Endothelial cell (in vitro differentiated cells): ENCODE results near the gene PAH. TPM values are rescaled to one million over a fixed set of nuclear protein-coding genes. Genes with fewer than 3 reads are reported as not detected.

Experiments used
- DNase-seq: peaks from one replicate; pipeline ENCODE4 v3.0.0; 2021; ENCODE audit warnings: low spot score
- H3K27ac Mint-ChIP-seq: one replicate; pipeline ENCODE4 v1.8.0; 2021; ENCODE audit warnings: mixed read lengths, inconsistent platforms; ENCODE audit not compliant: unreplicated experiment
- H3K27me3 Mint-ChIP-seq: one replicate; pipeline ENCODE4 v1.8.0; 2021; ENCODE audit warnings: mild to moderate bottlenecking, moderate library complexity, mixed read lengths, inconsistent platforms; ENCODE audit not compliant: unreplicated experiment
- H3K36me3 Mint-ChIP-seq: one replicate; pipeline ENCODE4 v1.8.0; 2021; ENCODE audit warnings: mild to moderate bottlenecking, low read depth, mixed read lengths, inconsistent platforms; ENCODE audit not compliant: unreplicated experiment
- H3K4me1 Mint-ChIP-seq: one replicate; pipeline ENCODE4 v1.8.0; 2021; ENCODE audit warnings: mild to moderate bottlenecking, mixed read lengths, inconsistent platforms; ENCODE audit not compliant: unreplicated experiment
- H3K4me3 Mint-ChIP-seq: one replicate; pipeline ENCODE4 v1.8.0; 2021; ENCODE audit warnings: mild to moderate bottlenecking, mixed read lengths, inconsistent platforms; ENCODE audit not compliant: unreplicated experiment
- H3K9me3 Mint-ChIP-seq: one replicate; pipeline ENCODE4 v1.8.0; 2021; ENCODE audit warnings: mixed read lengths, inconsistent platforms; ENCODE audit not compliant: unreplicated experiment
- CTCF ChIP-seq: fragments of 200-600 bp; sonication (generic); IDR thresholded peaks from one replicate; pipeline ENCODE4 v1.5.0; 2021; ENCODE audit warnings: antibody characterized with exemption; ENCODE audit not compliant: unreplicated experiment
- total RNA-seq: library from RNA; stranded (reverse); fragmentation: NEBNext Ultra II Directional; extraction: Animal tissue kit (Norgen Biotek cat#: 25700); gene quantifications from one replicate; pipeline ENCODE4 v1.2.1, GENCODE V29; 2021; ENCODE audit not compliant: unreplicated experiment

Gene PAH
- total RNA-seq, 1 donor from 2014 or later = not detected

- H3K4me3 Mint-ChIP-seq = no peak overlapping the region
- no peaks in the 10 kb centered on the region for H3K36me3 Mint-ChIP-seq
- H3K27ac Mint-ChIP-seq = no peak overlapping the region
- H3K9me3 Mint-ChIP-seq = no peaks in the 10 kb centered on the region
- no peak for DNase-seq
- no peaks in the 10 kb centered on the region for H3K4me1 Mint-ChIP-seq
- no peaks in the 10 kb centered on the region for H3K27me3 Mint-ChIP-seq
- TF ChIP-seq CTCF = no peak
These were observed 110.5 kb downstream of the PAH start for GRCh38 chr12:102806592-102806991.

GRCh38 chr12:102806110-102806509 is 110.9 kb downstream of the PAH start:
- DNase-seq = no peak
- H3K4me1 Mint-ChIP-seq = no peaks in the 10 kb centered on the region
- H3K4me3 Mint-ChIP-seq = no peak overlapping the region
- no peaks in the 10 kb centered on the region for H3K36me3 Mint-ChIP-seq
- H3K27me3 Mint-ChIP-seq = no peaks in the 10 kb centered on the region
- H3K9me3 Mint-ChIP-seq = no peaks in the 10 kb centered on the region
- no peak overlapping the region for H3K27ac Mint-ChIP-seq
- TF ChIP-seq CTCF = no peak

- TF ChIP-seq CTCF = no peak
- no peak for DNase-seq
- no peak overlapping the region for H3K4me3 Mint-ChIP-seq
- no peaks in the 10 kb centered on the region for H3K4me1 Mint-ChIP-seq
- H3K27ac Mint-ChIP-seq = no peak overlapping the region
- H3K9me3 Mint-ChIP-seq = no peaks in the 10 kb centered on the region
- H3K36me3 Mint-ChIP-seq = no peaks in the 10 kb centered on the region
- peaks cover 2% of the 10 kb centered on the region for H3K27me3 Mint-ChIP-seq
These were observed 116.5 kb downstream of the PAH start for GRCh38 chr12:102800565-102800964.

GRCh38 chr12:102799229-102799628 is 117.8 kb downstream of the PAH start:
- Mint-ChIP-seq H3K4me3 (no peak overlapping the region), H3K4me1 (no peaks in the 10 kb centered on the region), H3K36me3 (no peaks in the 10 kb centered on the region), H3K9me3 (no peaks in the 10 kb centered on the region), H3K27ac (no peak overlapping the region), H3K27me3 (peaks cover 2% of the 10 kb centered on the region)
- no peak for DNase-seq
- no peak for TF ChIP-seq CTCF

GRCh38 chr12:102797528-102797927 is 119.5 kb downstream of the PAH start:
- no peak overlapping the region for H3K27ac Mint-ChIP-seq
- no peak for TF ChIP-seq CTCF
- no peaks in the 10 kb centered on the region for H3K9me3 Mint-ChIP-seq
- H3K4me3 Mint-ChIP-seq = no peak overlapping the region
- DNase-seq = no peak
- H3K27me3 Mint-ChIP-seq = peaks cover 2% of the 10 kb centered on the region
- no peaks in the 10 kb centered on the region for H3K36me3 Mint-ChIP-seq
- no peaks in the 10 kb centered on the region for H3K4me1 Mint-ChIP-seq
